ENCODE data around the gene CD22. TPM values are rescaled to one million over a fixed set of nuclear protein-coding genes. Genes with fewer than 3 reads are reported as not detected.

CD22 gene
- total RNA-seq, 2 experiments from 2014 or later, result 0.52 to 0.67 TPM

GRCh38 chr19:35352448-35353304 is 23.7 kb downstream of the CD22 start:
- no peaks in the 10 kb centered on the region for H3K9me3 Mint-ChIP-seq
- Histone ChIP-seq H3K4me1 (ENCODE audit: insufficient read depth, low read length) (peaks cover 16% of the 10 kb centered on the region), H3K36me3 (ENCODE audit: insufficient read depth, low read length) (no peaks in the 10 kb centered on the region), H3K27ac (ENCODE audit: low read depth in 1 of 2, low read length in 2 of 2) (no peak overlapping the region), H3K27me3 (ENCODE audit: control insufficient read depth in 1 of 2, insufficient read depth in 2 of 2, low read length in 2 of 2) (no peaks in the 10 kb centered on the region), H3K9me3 (ENCODE audit: control insufficient read depth in 1 of 2, insufficient read depth in 1 of 2, low read length in 2 of 2) (peaks cover 0 to 3% of the 10 kb centered on the region in 2 experiments), H3K4me3 (ENCODE audit: low read length) (no peak overlapping the region)
- DNase-seq, result peak; percentile 48 to 87 (median 57)
- TF ChIP-seq CTCF (IDR thresholded peaks at IDR 0.05), result peak; percentile 94
- H3K4me1 Mint-ChIP-seq (ENCODE audit: low read depth), result peaks cover 11% of the 10 kb centered on the region
- no peaks in the 10 kb centered on the region for H3K36me3 Mint-ChIP-seq (ENCODE audit: low read depth)
- no peak overlapping the region for H3K4me3 Mint-ChIP-seq
- intact Hi-C loops (cut with DNase I, micrococcal nuclease), result loop anchor here (1.0 to 5.0 kb wide), 4 partner anchors 106 to 240 kb away; no protein-coding TSS in a partner anchor
- POLR2A ChIA-PET, result interaction anchor here (0.7 to 2.3 kb wide), 3 partner anchors 32 to 143 kb away, joined by 3 to 15 read pairs (median 4); no protein-coding TSS in a partner anchor
- H3K27me3 Mint-ChIP-seq, result peaks cover 5% of the 10 kb centered on the region
- CTCF ChIA-PET, result interaction anchor here (0.6 to 2.1 kb wide), 10 partner anchors 12 to 308 kb away, joined by 3 to 27 read pairs (median 4); no protein-coding TSS in a partner anchor
- H3K27ac Mint-ChIP-seq, result no peak overlapping the region
- ATAC-seq (ENCODE audit: poor library complexity), result peak; percentile 94

- no peak overlapping the region for H3K4me3 ChIP-seq (ENCODE audit: low read length)
- H3K9me3 ChIP-seq (ENCODE audit: control insufficient read depth in 1 of 2, insufficient read depth in 1 of 2, low read length in 2 of 2), result peaks cover 0 to 3% of the 10 kb centered on the region in 2 experiments
- no peaks in the 10 kb centered on the region for H3K36me3 Mint-ChIP-seq (ENCODE audit: low read depth)
- no peak for ATAC-seq (ENCODE audit: poor library complexity)
- peaks cover 13% of the 10 kb centered on the region for H3K4me1 ChIP-seq (ENCODE audit: insufficient read depth, low read length)
- no peak overlapping the region for H3K27ac Mint-ChIP-seq
- POLR2A ChIA-PET, result interaction anchor here (2.3 kb wide), 1 partner anchor 109 kb away, joined by 15 read pairs; no protein-coding TSS in a partner anchor
- H3K27me3 ChIP-seq (ENCODE audit: control insufficient read depth in 1 of 2, insufficient read depth in 2 of 2, low read length in 2 of 2), result no peaks in the 10 kb centered on the region
- H3K27me3 Mint-ChIP-seq, result peaks cover 10% of the 10 kb centered on the region
- H3K4me1 Mint-ChIP-seq (ENCODE audit: low read depth), result peaks cover 15% of the 10 kb centered on the region
- no peak overlapping the region for H3K4me3 Mint-ChIP-seq
- H3K9me3 Mint-ChIP-seq, result no peaks in the 10 kb centered on the region
- no peak for DNase-seq
- H3K27ac ChIP-seq (ENCODE audit: low read depth in 1 of 2, low read length in 2 of 2), result no peak overlapping the region
- no peaks in the 10 kb centered on the region for H3K36me3 ChIP-seq (ENCODE audit: insufficient read depth, low read length)
- intact Hi-C loops (cut with DNase I, micrococcal nuclease), result loop anchor here in 1 of 2 experiments (2.0 to 5.0 kb wide), 2 partner anchors 107 to 239 kb away; no protein-coding TSS in a partner anchor
- CTCF ChIA-PET, result interaction anchor here (0.9 to 2.1 kb wide), 6 partner anchors 21 to 309 kb away, joined by 3 to 27 read pairs (median 8); no protein-coding TSS in a partner anchor
- TF ChIP-seq CTCF (IDR thresholded peaks at IDR 0.05), result no peak
These were observed 24.6 kb downstream of the CD22 start for GRCh38 chr19:35353635-35354034.

- peaks cover 0 to 3% of the 10 kb centered on the region in 2 experiments for H3K9me3 ChIP-seq (ENCODE audit: control insufficient read depth in 1 of 2, insufficient read depth in 1 of 2, low read length in 2 of 2)
- ATAC-seq (ENCODE audit: poor library complexity), result no peak
- intact Hi-C loops (cut with DNase I, micrococcal nuclease), result loop anchor here in 1 of 2 experiments (5.0 kb wide), 1 partner anchor 237 kb away; no protein-coding TSS in a partner anchor
- H3K27ac ChIP-seq (ENCODE audit: low read depth in 1 of 2, low read length in 2 of 2), result no peak overlapping the region
- ChIA-PET CTCF (no interaction called here), POLR2A (no interaction called here)
- peaks cover 13% of the 10 kb centered on the region for H3K4me1 ChIP-seq (ENCODE audit: insufficient read depth, low read length)
- Mint-ChIP-seq H3K4me1 (ENCODE audit: low read depth) (peaks cover 15% of the 10 kb centered on the region), H3K27ac (no peak overlapping the region), H3K36me3 (ENCODE audit: low read depth) (no peaks in the 10 kb centered on the region), H3K27me3 (peaks cover 10% of the 10 kb centered on the region), H3K4me3 (no peak overlapping the region), H3K9me3 (no peaks in the 10 kb centered on the region)
- no peak for TF ChIP-seq CTCF (IDR thresholded peaks at IDR 0.05)
- peak in 1 of 14 experiments; percentile 22 for DNase-seq
- no peaks in the 10 kb centered on the region for H3K36me3 ChIP-seq (ENCODE audit: insufficient read depth, low read length)
- no peaks in the 10 kb centered on the region for H3K27me3 ChIP-seq (ENCODE audit: control insufficient read depth in 1 of 2, insufficient read depth in 2 of 2, low read length in 2 of 2)
- no peak overlapping the region for H3K4me3 ChIP-seq (ENCODE audit: low read length)
These were observed 25.9 kb downstream of the CD22 start for GRCh38 chr19:35354898-35355297.

Measured in CD4-positive, alpha-beta T cell (primary cell).